GM21390 (cell line): ENCODE measurements around the gene ERAP2.
A peak's percentile ranks its signal among the peaks of the same experiment; 100 is the strongest.

ENCODE experiments used
- ATAC-seq: cut with Tn5 transposase; IDR thresholded peaks from one replicate; pipeline ENCODE4 v1.9.1; 2021; ENCODE audit not compliant: unreplicated experiment

The ERAP2 gene

GRCh38 chr5:96957254-96958049 lies 81.2 kb downstream of the ERAP2 start:
- peak; percentile 60 for ATAC-seq

- ATAC-seq, result no peak
These were observed 82.7 kb downstream of the ERAP2 start for GRCh38 chr5:96958977-96959376.

GRCh38 chr5:96961053-96961452 lies 84.8 kb downstream of the ERAP2 start:
- ATAC-seq, result peak; percentile 46

- no peak for ATAC-seq
These were observed 86.3 kb downstream of the ERAP2 start for GRCh38 chr5:96962540-96962991.

- peak; percentile 44 for ATAC-seq
These were observed 87.0 kb downstream of the ERAP2 start for GRCh38 chr5:96963267-96963666.

- ATAC-seq, result no peak
These were observed 90.5 kb downstream of the ERAP2 start for GRCh38 chr5:96966801-96967200.

GRCh38 chr5:96967400-96967799 lies 91.1 kb downstream of the ERAP2 start:
- ATAC-seq, result no peak

GRCh38 chr5:96968074-96968473 lies 91.8 kb downstream of the ERAP2 start:
- no peak for ATAC-seq

- no peak for ATAC-seq
These were observed 92.3 kb downstream of the ERAP2 start for GRCh38 chr5:96968614-96969013.
